LNCAP (cell line): Measurements from ENCODE around the gene EMSY.

Experiments
- CTCF ChIP-seq: fragments of 450-650 bp; IDR thresholded peaks from 2 replicates; pipeline ENCODE4 v1.5.1; 2017; ENCODE audit warnings: mild to moderate bottlenecking

Gene EMSY, protein sequence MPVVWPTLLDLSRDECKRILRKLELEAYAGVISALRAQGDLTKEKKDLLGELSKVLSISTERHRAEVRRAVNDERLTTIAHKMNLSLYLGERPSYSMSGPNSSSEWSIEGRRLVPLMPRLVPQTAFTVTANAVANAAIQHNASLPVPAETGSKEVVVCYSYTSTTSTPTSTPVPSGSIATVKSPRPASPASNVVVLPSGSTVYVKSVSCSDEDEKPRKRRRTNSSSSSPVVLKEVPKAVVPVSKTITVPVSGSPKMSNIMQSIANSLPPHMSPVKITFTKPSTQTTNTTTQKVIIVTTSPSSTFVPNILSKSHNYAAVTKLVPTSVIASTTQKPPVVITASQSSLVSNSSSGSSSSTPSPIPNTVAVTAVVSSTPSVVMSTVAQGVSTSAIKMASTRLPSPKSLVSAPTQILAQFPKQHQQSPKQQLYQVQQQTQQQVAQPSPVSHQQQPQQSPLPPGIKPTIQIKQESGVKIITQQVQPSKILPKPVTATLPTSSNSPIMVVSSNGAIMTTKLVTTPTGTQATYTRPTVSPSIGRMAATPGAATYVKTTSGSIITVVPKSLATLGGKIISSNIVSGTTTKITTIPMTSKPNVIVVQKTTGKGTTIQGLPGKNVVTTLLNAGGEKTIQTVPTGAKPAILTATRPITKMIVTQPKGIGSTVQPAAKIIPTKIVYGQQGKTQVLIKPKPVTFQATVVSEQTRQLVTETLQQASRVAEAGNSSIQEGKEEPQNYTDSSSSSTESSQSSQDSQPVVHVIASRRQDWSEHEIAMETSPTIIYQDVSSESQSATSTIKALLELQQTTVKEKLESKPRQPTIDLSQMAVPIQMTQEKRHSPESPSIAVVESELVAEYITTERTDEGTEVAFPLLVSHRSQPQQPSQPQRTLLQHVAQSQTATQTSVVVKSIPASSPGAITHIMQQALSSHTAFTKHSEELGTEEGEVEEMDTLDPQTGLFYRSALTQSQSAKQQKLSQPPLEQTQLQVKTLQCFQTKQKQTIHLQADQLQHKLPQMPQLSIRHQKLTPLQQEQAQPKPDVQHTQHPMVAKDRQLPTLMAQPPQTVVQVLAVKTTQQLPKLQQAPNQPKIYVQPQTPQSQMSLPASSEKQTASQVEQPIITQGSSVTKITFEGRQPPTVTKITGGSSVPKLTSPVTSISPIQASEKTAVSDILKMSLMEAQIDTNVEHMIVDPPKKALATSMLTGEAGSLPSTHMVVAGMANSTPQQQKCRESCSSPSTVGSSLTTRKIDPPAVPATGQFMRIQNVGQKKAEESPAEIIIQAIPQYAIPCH (N-terminal part only)

DNA sequence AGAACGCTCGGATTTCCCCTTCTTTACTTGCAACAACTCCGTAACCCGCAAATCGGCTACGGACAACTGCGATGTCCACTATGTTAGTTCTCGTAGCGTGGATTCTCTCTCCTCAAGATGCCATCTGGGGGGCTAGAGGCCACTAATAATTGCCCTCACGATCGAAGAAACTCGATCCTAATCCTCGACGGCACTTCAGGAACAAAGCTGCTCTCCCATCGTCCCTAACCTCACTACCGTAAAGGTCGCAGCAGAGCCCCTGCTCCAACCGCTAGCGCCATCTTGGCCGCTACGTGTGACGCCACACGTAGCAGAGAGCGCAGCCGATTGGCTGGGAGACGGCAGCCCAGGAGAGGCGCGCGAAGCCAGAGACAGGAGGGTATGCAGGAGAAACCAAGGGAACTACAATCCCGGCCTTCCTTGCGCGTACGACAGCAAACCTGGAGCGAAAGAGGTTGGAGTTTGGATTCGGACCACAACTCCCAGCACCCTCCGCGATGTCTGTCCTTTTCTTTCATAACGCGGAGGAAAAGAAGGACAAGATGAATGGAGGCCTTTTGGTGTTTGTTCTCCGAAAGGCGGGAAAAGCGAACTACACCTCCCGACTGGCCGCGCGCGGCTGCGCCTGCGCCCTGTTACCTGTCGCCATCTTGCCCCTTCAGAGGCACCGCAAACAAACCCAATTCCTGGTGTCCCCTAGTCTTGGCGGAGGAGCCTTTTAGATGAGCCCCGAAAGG lies at the start of gene EMSY:
EMSY (plus strand) TSS at position 635 of the 737 bp plus-strand sequence. CDS start 1,921 bp downstream, outside the sequence.
- no peak for TF ChIP-seq CTCF

GRCh38 chr11:76395296-76395695 lies 49.5 kb upstream of the EMSY start:
- no peak for TF ChIP-seq CTCF

- TF ChIP-seq CTCF, result no peak
Measured at GRCh38 chr11:76397383-76397782, 47.4 kb upstream of the EMSY start.

GRCh38 chr11:76400967-76401366 lies 43.9 kb upstream of the EMSY start:
- no peak for TF ChIP-seq CTCF

DNA sequence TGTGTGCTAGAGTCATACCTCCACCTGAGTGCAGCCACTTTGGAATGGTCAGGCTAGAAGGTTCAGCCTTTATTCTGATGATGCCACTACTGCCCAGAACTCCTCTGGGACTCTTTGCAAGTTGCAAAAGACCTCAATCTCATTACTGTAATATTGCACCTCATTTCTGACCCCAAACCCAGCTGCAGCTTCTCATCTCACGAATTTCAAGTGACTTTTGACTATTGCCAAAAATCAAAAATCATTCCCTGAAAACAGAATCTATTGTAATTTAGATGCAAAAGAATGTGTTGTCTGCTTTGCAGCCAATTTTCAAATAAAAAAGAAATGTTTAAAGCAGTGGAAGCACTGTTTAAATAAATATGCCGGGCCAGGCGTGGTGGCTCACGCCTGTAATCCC lies 38.5 kb upstream of the EMSY start:
- no peak for TF ChIP-seq CTCF

DNA sequence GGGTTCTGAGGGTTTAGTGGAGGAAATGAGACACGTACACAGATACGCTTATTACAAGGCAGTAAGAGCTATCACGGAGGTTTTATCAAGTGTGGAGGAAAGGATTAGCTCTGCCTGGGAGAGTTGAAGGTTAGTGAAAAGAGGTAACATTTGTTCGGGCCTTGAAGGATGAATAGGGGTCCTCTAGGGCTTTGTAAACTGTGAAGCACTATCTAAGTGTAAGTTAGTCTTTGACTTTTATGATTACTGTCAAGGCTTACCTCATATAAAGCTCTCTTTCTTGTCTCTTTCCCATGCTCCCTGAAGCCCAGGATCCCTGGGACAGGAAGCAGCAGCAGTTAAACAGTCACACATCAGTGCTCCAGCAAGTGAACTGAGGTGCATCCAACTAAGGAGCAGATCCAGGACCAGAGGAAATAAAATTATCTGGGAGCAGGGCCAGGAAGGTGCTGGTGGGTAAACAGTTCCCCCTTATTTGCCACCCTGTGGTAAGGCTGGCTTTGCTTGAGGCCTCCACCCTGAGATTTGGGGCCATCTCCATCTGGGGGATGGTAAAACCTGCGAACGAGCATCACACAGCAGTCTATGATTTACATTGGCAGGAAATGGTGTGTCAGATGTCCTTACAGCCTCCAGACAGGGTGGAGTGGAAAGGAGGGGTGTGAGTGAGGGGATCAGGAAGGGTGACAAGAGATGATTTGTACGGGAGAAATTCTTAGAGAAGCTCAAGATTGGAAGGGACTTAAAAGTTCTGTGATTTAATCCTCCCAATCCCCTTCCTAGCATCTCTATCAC lies 36.5 kb upstream of the EMSY start:
- no peak for TF ChIP-seq CTCF
